HG02938 (cell line): Measurements from ENCODE around the gene RNU1-2.
"Not testable (repeated sequence)": the region's sequence is repeated elsewhere in the genome, so short reads cannot be mapped to it uniquely, and the experiment has no call there.

ENCODE experiments used
- ATAC-seq: cut with Tn5 transposase; IDR thresholded peaks from one replicate; pipeline ENCODE4 v1.9.1; 2021; ENCODE audit warnings: mild to moderate bottlenecking, moderate library complexity; ENCODE audit not compliant: unreplicated experiment

Gene RNU1-2

DNA sequence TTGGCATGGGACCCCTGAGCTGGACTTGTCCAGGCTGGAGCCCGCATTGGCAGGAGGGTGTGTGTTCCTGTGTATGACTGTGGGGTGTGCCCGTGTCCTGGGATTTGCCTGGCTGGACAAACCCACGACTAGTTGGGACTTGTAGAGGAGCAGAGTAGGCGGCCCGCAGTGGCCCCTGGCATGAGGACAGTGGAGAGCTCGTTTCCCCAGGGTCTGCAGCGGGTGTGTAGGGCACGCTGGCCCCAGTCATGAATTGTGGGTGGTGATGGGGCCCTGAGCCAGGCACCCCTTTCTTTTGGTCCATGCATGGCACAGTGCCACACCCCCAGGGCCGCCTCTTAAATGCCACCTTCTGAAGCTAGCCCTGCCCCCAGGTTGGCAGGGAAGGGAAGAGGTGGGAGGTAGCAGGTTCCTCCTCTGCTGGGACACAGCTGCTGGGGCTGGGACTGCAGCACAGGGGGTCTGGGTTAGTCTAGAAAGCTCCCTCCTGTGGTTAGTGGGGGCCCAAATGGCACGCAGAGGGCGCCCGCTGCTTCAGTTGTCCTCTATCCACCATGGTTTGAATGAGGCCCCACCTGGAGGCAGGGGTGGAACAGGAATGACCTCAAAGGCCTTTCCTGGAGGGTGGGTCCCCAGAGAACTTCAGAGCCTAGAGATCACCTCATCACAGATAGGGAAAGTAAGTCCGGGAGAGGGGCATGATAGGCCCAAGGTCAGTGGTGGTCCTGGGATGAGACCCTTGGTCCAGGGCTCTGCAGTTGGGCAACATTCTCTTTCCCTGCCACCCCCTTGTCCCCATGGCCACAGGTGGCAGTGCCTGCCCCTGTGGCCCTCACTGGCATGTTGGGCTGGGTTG is 30.1 kb downstream of the RNU1-2 start:
- no peak for ATAC-seq

DNA sequence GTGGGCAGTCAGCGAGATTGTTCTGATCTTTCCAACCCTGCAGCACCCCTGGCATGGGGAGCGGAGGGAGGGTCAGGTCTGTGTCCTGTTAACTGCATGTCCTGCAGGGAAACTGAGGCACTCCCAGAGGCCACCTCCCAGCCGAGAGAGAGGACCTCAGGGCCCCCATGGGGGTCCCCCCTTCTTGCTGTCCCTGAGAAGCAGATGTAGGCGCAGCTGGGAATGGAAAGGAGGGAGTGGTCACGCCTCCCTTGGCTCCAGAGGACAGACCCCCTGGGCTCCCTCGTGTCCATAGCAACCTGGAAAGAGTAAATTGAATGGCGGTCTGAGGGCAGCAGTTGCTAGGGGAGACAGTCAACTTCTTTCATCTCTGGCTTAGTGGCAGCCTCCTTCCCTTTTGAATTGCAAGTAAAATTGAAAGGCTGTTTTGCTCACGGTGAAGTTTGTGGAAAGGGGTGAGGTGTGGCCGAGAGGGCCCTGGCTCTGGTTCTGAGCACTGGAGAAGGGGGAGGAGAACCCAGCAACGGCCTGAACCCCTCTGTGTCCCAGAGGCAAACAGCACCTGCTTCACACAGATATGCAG is 30.8 kb downstream of the RNU1-2 start:
- ATAC-seq, result no peak

DNA sequence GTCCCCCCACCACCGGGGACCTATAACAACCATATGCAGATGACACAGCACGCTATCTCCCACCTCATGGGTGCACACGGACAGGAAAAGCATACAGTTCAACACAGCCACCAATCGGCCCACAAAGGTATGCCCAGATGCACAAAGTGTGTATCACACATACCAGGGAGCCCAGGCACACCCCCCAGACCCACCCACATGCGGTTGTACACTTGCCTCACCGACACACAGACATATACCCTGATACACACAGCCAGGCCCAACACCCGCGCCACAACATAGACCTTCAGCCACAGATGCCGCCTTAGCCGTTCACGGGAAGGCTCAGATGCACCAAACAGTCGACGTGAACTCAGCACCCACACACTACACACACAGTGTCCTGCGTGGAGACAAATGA is 31.5 kb downstream of the RNU1-2 start:
- no peak for ATAC-seq

DNA sequence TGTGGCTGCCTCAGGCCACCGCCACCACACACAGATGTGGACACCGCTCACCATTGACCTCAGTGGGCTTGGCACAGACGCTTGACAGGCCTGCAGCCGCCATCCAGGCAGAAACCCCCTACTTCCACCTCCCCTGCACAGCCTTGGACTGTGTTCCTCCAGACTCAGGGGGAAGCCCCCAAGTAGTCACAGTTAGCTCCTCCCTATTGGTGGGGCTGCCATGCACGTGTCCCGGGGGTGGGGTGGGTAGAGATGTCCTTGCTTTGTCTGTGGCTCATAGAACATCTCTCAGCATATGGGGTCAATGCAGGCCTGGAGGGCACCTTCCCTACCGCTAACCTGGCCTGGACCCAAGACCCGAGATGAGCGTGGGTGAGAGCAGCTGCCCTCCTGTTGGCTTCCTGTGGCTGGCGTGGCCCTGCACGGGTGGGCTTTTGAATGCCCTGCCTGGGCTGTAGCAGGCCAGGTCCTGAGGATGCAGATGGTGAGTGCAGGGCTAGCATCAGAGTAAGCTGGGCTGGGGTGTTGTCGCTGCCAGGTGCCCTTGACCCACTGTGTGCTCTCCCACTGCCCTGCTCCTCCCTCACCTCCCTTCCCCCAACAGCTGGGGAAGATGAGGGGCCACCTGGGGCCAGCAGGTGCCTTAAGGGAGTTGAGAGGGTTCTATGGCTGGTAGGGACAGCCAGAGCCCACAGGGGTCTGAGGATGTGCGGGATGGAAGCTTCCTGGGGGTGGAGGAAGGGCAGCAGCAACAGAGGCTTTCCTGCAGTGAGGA is 32.1 kb downstream of the RNU1-2 start:
- ATAC-seq, result no peak

DNA sequence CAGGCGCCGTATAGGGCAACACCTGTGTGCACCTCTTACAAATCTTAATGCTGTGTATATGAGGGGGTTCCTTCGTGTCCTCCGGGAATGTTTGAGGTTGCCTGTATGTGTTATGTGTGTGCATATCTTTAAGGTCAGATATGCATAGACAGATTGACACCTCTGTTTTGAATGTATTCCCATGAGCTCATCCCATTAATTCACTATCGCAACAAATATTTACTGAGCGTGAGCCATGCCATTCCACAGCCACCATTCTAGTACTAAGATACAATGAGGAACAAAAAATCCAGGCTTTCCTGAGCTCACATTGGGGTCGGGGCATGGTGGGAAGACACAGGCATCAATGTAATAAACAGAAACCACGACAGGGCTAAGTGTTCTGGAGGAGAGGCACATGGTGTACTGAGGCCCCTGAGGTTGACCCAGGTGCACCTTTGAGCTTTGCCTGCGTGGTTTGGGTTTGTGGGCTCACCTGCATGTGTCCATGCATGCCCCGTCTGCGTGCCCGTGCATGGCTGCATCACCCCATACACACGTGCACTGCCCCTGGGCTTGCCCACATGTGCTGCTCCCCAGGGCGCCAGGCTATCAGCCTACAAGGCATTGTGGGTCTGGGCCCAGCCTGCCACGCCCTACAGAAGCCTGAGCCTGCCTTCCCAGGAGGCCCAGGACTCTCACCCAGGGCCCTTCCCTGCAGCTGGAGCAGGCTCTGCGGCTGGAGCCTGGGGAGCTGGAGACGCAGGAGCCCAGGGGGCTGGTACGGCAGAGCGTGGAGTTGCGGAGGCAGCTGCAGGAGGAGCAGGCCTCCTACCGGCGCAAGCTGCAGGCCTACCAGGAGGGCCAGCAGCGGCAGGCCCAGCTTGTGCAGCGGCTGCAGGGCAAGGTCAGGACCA is 33.6 kb downstream of the RNU1-2 start:
- not testable (repeated sequence) for ATAC-seq

DNA sequence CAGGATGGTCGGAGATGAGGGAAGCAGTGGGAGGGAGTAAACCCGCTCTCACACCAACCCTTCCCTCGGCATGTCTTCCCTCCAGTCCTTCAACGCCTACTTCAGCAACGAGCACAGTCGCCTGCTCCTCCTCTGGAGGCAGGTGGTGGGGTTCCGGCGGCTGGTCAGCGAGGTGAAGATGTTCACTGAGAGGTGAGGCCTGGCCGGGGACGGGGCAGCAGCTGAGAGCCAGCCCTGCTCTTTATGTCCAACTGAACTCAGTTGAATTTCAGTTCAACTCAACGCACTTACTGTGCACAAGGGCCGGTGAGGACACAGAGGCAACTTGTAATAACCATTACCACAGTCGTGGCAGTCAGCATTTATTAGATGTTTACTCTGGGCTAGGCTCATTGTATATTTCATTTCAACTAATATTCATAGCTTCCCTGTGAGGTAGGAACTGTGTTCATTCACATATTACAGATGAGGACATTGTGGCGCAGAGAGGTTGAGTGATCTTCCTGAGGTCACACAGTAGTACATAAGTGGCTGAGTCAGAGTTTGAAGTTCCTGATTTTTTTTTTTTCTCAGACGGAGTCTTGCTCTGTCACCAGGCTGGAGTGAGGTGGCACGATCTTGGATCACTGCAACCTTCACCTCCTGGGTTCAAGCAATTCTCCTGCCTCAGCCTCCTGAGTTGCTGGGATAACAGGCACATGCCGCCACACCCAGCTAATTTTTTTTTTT is 35.6 kb downstream of the RNU1-2 start:
- not testable (repeated sequence) for ATAC-seq

DNA sequence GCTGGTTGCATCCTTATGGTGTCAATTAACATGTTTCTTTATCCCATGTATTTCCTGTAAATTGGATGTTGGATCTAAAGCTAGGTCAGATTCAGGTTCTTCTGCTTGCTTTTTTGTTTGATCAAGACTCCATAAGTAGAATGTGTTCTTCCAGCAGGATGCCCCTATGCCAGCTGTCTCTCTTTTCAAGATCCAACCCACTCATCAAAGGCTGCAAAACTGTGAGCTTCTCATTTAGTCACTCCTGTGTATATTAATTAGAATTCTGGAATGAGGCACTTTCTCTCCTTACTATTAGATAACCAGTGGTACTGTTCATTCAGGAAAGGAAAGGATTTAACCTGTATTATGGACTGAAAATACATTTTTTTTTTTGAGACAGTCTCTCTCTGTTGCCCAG is 38.2 kb downstream of the RNU1-2 start:
- not testable (repeated sequence) for ATAC-seq

DNA sequence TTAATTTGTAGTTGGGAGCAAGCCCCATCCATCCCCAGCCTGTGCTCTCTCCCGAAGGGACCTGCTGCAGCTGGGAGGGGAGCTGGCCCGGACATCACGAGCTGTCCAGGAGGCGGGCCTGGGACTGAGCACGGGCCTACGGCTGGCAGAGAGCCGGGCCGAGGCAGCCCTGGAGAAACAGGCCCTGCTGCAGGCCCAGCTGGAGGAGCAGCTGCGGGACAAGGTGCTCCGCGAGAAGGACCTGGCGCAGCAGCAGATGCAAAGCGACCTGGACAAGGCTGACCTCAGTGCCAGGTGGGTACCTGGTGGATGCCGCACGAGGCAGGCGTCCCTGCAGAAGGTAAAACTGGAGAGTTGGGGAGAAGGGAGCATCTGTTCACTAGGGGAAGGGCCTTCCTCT is 40.8 kb downstream of the RNU1-2 start:
- ATAC-seq, result not testable (repeated sequence)

DNA sequence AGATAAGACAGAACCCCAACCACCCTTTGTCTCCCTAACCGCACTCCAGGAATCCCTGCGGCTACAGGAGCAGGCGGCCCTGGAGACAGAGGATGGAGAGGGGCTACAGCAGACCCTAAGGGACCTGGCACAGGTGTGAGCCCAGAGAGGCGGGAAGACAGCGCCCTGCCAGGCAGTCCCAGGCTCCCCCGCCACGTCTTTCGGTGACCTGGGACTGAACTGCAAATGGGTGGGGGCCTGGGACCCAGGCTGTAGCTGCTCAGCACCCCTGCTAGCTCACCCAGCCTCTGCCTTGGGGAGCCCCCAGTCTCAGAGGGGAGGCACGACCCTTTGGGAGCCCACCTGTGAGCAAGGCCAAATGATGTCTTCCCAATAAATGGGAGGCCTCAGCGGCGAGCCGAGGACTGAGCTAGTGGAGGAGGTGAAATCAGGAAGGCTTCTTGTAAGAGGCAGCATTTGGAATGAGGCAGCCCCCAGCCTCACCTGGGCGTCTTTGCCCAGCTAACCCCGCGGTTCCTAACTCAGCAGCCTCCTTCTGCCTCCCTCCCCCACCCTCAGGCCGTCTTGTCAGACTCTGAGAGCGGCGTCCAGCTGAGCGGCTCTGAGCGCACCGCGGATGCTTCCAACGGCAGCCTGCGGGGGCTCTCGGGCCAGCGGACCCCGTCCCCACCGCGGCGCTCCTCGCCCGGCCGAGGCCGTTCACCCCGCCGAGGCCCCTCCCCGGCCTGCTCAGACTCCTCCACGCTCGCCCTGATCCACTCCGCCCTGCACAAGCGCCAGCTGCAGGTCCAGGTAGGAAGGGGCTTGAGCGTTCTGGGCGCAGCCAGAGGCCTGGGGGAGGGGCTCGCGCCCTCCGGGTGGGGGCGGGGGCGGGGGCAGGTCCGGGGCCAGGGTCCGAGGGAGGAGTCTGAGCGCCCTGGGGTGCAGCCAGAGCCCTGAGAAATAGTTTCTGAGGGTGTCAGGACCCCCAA is 42.9 kb downstream of the RNU1-2 start:
- no peak for ATAC-seq

DNA sequence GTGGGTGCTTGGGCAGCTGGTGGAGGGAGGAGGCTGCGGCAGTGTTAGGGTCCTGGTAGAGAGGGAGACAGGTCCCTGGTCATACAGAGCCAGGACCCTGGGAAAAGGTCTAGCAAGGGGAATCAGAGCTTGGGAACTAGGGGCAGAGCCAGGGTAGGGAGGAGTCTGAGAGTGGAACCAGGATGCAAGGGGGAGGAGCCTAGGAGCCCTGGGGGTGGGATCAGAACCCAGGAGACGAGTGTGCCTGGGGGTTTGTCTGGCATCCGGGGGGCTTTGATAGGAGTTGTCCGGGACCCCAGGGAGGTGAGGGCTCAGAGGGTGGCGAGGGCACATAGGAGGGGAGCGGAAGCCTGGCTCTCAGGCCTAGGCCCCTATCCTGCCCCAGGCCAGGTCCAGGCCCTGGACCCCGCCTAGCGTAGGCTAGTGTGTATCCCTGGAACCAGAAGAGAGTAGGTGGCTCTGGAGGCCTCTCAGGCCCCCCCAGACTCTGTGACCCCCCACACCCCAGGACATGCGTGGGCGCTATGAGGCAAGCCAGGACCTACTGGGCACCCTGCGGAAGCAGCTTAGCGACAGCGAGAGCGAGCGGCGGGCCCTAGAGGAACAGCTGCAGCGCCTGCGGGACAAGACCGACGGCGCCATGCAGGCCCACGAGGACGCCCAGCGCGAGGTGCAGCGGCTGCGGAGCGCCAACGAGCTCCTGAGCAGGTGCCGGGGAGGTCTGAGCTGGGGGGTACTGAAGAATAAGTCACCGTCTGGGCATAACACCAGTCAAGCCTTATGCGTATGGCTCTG is 43.8 kb downstream of the RNU1-2 start:
- ATAC-seq, result not testable (repeated sequence)

DNA sequence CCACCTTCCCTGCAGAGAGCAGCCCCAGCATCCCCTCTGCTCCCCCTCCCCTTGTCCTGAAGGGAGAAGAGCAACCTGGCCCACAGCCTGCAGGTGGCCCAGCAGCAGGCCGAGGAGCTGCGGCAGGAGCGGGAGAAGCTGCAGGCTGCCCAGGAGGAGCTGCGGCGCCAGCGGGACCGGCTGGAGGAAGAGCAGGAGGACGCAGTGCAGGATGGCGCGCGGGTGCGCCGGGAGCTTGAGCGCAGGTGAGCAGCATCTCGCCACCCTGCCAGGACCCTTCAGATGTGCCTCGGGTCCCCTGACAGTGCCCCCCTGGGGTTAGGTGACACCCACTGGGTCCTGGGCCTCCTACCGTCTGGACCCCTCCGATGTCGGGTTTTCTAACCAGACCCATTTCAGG is 48.3 kb downstream of the RNU1-2 start:
- no peak for ATAC-seq

DNA sequence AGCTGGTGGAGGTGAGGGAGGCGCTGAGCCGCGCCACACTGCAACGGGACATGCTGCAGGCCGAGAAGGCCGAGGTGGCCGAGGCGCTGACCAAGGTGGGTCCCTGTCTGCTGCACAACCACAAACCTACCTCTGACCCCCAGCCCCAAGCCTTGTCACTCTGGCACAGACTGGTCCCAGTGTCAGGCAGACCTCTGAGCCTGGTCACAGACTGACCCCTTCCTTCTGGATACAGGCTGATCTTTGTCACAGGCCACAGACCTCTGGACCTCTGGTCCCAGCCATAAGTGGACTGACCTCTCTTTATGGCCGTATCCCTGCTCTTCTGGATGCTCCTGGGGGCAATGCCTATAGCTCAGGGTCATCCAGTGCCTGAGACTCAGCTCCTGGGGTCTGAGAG is 49.7 kb downstream of the RNU1-2 start:
- not testable (repeated sequence) for ATAC-seq
